ENCODE results near the gene AOX1. TPM values are rescaled to one million over a fixed set of nuclear protein-coding genes. Genes with fewer than 3 reads are reported as not detected.
"Not testable (repeated sequence)": the region's sequence is repeated elsewhere in the genome, so short reads cannot be mapped to it uniquely, and the experiment has no call there.

AOX1 gene
- polyA plus RNA-seq, 4 donors = 2.1 to 17.1 (median 3.5) TPM

DNA sequence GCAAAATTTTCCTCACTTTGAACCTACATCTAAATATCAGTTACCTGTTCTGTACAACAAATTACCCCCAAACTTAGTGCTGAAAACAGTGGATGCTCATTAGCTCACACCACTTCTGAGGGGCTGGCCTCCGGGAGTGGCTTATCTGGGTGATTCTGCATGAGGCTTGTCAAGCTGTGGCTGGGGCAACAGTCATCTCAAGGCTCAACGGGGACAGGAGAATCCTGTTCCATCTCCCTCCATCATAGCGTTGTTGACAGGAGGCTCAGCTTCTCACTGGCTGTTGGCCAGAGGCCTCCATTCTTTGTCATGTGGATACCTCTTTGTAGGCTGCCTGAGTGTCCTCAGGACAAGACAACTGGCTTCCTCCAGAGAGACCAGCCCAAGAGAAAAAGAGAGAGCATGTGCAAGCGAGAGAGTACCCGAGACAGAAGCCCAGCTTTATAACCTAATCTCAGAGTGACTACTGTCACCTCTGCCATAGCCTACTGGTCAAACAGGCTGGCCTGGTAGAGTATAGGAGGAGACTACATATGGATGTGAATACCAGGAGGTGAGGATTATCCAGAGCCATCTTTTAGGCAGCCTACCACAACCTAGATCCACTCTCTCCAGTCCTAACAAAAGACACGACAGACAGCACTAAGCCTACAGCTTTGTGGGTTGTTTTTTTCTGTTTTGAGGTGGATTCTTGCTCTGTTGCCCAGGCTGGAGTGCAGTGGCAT, 79.1 kb downstream of the AOX1 start:
- DNase-seq (ENCODE audit: low read depth in 4 of 4, low spot score in 3 of 4) = no peak

DNA sequence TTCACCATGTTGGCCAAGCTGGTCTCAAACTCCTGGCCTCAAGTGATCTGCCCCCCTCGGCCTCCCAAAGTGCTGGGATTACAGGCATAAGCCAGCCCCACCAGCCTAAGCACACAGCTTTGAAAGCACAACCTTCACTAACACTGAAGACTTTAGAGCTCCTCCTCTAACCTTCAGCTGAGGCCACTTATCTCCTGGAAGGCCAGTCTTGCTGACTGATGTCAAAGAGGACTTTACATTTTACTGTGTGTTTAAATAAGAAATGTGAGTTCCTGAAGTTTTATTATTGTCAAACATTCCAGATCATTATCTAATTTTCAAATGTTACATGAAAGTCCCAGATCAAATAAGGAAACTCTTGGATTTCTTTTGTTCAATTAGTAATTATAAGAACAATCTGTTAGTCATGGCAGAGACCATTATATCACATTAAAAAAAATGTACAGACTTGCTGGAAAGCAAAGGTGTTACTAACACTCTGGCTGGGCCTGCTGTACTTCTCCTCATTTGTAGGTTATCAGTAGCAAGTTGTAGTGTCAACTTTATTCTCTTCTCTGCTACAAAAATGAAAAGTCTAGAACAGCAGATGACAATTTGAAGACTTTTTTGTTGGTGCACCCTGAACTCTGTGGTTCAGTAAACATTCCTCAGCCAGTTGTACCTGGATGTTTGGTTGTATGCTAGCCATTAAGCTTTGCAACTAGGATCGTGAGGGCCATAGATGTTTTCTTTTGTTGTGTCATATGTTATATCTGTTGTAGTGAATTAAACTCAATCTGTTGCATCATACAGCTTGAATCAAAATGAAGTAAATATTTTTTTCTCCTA, 80.0 kb downstream of the AOX1 start:
- no peak for DNase-seq (ENCODE audit: low read depth in 4 of 4, low spot score in 3 of 4)

DNA sequence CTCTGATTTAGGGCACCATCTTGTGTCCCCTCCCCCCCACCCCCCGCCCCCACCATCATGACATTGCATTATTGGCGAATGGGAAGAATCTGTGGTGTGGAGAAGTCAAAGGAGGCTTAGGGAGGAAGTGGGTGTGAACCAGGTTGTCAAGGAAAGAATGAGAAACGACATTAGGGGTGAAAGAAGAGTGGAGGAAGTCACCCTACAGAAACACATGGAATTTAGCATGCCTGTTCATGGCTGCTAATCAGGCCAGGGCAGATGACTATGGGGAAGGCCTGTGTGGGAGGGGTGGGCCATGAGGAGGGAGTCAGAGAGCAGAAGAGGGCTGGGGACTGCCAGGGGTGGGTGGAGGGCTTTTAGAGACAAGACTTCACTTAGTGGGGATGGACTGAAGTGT, 81.6 kb downstream of the AOX1 start:
- no peak for DNase-seq (ENCODE audit: low read depth in 4 of 4, low spot score in 3 of 4)

DNA sequence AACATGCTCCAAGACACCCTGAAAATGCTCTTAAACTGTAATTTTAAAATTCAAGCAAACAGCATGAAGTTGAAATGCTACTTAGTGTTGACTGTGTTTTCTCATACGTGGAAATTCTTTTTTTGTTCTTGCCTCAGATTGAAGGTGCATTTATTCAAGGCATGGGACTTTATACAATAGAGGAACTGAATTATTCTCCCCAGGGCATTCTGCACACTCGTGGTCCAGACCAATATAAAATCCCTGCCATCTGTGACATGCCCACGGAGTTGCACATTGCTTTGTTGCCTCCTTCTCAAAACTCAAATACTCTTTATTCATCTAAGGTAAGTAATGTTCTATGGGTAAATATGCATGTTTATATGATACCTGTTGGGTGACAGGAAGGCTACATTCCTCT, 82.7 kb downstream of the AOX1 start:
- no peak for DNase-seq (ENCODE audit: low read depth in 4 of 4, low spot score in 3 of 4)

DNA sequence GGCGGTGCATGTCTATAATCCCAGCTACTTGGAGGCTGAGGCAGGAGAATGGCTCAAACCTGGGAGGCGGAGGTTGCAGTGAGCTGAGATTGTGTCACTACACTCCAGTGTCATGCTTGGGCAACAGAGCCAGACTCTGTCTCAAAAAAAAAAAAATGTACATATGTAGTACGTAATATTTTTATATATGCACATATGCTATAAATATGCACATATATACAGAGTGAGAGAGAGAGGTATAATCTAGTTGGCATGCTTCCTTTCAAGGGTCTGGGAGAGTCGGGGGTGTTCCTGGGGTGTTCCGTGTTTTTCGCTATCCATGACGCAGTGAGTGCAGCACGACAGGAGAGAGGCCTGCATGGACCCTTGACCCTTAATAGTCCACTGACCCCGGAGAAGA, 83.5 kb downstream of the AOX1 start:
- DNase-seq (ENCODE audit: low read depth in 4 of 4, low spot score in 3 of 4) = no peak

DNA sequence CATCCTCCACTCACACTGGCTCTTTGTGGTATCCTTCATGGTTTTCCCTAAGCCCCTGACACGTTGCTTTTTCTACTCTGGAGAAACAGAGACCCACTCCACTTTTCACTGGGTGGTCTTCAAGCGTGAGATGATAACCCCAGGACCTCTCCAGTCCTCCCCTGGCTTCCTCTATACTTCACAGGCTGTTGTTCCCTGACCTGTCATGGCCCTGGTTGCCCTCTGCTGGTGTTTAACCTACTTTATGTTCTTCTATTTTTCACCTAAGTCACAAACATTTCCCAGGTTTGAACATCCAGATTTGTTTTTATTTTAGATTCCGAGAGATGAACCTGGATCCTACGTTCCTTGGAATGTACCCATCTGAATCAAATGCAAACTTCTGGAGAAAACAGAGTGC, 84.5 kb downstream of the AOX1 start:
- no peak for DNase-seq (ENCODE audit: low read depth in 4 of 4, low spot score in 3 of 4)

DNA sequence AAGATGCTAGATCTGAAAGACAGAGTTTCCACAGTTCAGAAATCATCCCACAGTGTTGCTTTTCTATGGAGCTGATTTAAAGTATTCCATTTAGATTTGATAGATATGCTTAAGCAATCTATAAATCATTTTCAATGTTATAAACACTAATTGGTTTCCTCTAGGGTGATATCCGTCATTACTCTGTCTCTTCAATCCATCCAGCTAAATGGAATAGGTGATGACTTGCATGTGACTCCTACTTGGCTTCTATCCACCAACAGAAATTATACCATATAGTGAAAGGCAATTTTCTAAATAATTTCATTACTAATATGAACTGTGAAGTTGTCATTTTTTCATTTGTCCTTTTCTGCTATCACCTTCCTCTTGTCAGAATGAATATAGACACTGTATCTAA, 84.9 kb downstream of the AOX1 start:
- DNase-seq (ENCODE audit: low read depth in 4 of 4, low spot score in 3 of 4) = no peak

DNA sequence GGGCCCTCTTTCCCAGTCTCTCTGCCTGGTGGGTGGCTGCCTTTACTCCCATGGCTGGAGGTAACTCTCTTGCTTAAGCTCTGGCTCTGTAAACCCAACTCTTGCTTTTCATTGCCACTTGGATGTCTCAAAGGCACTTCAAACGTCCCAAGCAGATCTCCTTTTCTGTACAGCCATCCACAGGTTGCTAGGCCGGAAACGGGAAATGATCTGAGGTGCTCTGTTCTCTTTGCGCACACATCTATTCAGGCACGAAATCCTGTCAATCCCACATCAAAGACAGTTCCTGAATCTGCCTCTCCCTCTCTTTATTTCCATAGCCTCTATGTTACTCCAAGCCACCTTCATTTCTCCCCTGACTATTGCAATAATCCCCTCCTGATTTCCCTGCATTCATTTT, 87.4 kb downstream of the AOX1 start:
- no peak for DNase-seq (ENCODE audit: low read depth in 4 of 4, low spot score in 3 of 4)

DNA sequence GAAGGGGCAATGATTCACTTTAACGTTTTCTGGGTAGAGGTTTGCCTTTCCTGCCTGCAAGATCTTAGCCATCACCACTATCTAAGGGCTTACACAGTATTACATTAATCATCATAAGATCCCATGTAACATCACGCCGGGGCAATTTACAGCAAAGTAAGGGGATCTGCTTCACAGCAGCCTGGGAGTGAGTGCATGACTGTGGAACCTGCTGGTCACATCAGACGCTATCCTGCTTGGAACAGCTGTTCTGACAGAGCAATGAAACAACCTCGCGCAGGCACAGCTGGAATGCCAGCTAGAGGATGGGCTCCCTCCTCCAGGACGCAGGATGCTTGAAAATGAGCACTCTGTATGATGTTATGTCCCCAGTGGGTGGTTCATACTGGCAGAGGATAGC, 89.0 kb downstream of the AOX1 start:
- DNase-seq (ENCODE audit: low read depth in 4 of 4, low spot score in 3 of 4) = no peak

DNA sequence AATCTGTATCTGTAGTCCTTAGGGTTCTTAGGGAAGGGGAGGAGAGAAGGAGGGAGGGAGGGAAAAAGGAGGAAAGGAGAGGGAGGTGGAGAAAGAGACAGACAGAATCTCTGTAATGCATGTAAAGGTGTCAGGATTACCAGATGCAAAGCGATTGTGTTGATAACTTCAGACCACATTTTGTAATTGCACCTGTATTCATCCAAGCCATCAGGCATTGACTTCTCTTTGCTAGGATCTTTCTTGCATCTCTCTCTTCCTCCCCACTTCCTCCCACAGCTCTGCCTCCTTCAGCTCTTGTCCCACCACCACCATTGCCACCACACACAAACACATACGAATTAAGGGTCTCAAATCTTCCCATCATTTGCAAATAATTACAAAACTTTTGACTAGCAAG, 91.4 kb downstream of the AOX1 start:
- no peak for DNase-seq (ENCODE audit: low read depth in 4 of 4, low spot score in 3 of 4)

DNA sequence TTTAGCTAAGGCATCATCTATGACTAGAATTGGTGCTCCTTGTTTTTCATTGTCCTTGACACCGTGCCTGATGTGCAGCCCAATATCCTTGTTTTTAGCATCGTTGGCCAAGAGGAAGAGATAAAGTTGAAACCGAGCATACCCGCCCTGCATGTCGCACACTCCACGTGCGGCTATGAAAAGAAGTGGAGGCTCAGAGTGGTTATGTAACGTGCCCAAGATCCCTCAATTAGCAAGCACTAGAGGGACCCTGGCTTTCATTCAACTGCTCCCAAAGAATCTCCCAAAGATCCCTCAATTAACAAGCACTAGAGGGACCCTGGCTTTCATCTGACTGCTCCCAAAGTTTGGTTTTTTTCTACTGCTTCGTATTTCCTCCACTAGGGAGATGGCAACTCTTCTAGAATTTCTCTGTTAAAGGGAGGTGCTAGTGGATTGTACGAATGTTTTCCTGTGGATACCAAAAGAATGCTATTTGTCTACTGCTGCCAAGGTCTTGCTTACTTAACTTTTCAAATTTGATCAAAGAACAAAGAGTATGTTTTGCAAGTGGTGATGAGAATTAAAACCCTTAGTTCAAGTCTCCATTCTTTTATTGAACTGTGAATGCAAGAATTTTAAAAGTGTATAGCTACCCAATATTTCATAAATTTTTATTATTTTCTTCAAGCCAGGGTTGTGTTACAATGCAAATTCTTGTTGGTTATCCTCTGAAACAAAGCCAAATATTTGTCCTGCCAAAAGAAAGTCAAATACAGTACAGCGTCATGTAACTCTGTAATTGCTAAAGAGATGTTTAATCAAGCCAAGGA, 92.1 kb downstream of the AOX1 start:
- DNase-seq (ENCODE audit: low read depth in 4 of 4, low spot score in 3 of 4) = no peak

DNA sequence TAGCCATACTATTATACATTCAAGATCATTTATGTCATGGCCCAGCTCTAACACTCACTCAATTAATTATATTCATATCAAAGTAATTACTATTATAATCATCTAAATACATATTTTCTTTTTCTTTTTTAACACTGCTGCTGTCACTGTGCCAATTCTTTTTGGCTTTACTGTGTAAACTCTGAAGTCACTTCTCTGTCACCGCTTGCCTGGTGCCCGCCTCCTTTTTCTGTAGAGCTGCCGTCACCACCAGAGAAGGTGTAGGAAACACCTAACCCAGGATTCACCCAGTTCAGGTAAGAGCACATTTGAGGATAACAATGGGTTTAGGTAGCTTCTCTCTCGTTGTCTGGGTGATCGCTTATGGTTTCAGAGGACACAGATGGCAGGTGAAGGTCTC, 93.3 kb downstream of the AOX1 start:
- DNase-seq (ENCODE audit: low read depth in 4 of 4, low spot score in 3 of 4) = no peak

DNA sequence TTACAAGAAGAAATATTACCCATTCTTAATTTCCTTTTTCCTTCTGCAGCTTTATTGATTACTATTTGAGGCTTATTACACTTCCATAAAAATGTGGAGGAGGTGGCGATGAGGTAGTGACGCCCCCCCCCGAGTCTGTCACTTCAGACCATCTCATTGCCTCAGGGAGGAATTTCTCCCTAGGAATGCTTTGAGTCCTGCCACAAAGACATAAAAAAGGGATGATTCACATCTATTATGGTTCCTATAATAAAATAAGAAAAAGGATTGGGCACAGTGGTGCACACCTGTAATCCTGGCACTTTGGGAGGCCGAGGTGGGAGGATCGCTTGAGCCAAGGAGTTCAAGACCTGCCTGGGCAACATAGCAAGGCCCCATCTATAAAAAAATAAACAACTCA, 93.7 kb downstream of the AOX1 start:
- no peak for DNase-seq (ENCODE audit: low read depth in 4 of 4, low spot score in 3 of 4)

DNA sequence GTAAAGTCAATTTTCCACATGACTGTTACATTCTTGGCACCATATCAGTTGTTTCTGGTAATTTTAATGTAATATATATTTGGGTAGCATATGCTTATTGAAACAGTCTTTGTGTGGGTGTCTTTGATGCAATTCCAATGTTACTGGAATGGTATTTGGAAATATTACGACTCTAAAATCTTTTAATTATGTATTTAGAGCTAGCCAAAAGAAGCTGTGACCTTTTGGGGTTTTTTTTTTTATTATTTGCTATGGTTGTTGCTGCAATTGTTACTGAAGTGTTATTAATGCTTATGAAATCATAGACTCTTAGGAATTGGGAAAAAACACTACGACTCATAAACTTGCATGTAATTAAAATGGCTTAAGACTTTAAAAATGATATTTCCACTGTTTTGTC, 95.9 kb downstream of the AOX1 start:
- no peak for DNase-seq (ENCODE audit: low read depth in 4 of 4, low spot score in 3 of 4)

DNA sequence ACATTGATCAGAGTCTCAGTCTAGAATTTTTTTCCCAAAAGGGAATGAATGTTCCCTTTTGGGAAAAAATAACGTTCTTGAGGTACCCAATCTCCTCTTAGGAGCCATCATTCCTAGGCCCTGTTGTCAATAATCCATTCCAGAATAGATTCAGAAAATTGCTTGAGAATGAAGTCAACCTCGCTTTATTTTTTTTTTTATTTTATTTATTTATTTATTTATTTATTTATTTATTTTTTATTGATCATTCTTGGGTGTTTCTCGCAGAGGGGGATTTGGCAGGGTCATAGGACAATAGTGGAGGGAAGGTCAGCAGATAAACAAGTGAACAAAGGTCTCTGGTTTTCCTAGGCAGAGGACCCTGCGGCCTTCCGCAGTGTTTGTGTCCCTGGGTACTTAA, 96.6 kb downstream of the AOX1 start:
- DNase-seq (ENCODE audit: low read depth in 4 of 4, low spot score in 3 of 4) = not testable (repeated sequence)

DNA sequence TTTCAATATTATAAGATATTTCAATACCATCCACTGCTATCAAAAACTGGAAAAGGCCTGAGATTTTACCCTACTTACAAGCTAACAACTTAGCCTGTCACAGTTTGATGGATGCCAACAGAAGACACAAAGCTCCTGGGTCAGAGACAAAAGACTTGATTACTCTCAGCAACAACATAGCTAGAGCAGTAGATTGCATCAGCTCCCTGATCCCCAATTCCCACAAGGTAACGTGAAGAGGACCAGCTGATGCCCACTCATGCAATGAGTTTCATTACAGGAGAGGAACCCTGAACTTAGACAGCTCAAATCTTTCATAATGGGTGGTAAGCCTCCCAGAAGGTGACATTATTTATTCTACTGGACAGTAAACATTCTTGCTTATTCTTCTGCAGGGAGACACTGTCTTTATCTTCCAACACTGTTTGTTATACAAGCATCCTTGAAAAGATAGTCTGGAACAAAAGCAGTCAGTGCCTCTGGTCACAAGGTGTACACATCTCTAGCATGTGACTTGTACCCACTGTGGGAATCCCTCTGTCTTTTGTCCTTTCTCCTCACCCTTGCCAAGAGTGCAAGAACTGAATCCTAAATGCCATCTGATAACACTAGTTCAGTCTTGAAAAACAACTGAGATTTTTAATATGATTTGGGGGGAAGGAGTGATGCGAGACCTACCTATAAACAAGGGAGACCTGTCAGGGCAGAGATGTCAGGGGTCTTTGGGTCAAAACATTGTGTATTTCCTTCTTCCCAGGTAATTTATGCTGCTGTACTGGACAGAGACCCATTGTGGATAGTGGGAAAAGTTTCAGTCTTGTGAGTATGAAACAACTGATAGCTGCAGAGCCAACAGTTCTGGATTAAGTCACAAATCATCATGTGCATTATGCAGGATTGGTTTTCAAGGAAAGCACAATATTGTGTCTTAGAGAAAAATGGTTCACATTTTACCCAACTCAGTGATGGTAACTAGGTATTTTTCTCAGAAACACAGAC, 102.4 kb downstream of the AOX1 start:
- DNase-seq (ENCODE audit: low read depth in 4 of 4, low spot score in 3 of 4) = no peak

DNA sequence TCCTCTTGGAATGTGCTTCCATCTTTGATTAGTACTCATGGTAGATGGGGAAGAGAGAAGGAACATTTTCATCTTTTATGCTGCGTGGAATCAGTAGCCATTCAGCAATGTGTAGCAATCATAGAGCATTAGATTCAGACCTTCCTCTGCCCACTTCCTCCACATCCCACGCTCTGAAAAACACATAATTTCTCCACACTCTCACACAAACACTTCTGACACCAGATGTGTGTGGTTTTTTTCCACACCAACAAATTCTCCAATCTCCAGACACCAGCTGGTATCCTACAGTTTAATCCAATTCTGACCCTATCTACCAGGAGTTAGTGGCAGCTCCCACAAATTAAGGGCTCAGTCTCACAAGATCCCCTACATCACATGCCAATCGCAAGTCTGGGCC, 103.3 kb downstream of the AOX1 start:
- no peak for DNase-seq (ENCODE audit: low read depth in 4 of 4, low spot score in 3 of 4)

DNA sequence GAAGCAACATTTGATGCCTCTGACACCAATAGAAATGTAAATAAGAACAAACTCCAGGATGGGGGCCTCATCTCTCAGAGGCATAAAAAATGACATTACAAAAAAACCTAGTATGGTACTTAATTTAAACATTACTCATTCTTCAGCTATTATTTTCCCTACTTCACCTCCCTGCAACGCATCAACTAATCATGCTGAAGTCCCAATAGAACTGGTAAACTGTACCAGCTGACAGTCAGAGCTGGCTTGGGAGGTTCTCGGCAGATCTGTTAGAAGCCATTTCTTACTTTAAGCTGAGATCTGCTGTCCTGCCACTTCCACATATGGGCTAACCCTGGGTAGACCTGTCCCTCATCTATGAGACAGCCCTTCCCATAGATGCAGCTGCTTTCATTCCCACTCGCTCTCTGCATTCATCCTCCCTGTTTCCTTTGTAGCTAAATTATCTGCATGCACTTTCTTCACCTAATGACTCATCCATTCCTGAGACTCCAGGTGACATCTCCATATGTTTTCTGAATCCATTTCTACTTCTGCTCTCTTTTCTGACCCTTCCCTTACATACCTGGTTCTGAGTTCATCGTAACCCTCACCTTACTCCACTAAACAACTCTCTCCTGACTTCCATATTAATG, 108.1 kb downstream of the AOX1 start:
- no peak for DNase-seq (ENCODE audit: low read depth in 4 of 4, low spot score in 3 of 4)

DNA sequence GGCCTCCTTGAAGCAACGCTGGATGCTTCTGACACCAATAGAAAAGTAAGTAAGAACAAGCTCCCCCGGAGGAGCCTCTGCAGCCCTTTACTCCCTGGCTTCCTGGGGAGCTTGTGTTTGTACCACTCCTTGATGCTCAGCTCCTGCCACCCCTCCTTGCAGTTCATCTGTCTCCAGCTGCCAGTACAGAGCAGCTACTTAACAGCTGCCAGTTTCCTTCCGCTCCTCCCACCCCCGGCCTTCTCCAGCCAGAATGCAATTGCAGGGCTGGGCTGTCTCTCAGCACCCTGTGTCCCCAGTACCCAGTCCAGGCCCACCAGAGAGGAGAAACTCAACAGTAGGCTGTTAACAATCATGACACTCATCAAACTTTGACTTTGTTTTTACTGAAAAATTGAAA, 109.4 kb downstream of the AOX1 start:
- DNase-seq (ENCODE audit: low read depth in 4 of 4, low spot score in 3 of 4) = no peak

DNA sequence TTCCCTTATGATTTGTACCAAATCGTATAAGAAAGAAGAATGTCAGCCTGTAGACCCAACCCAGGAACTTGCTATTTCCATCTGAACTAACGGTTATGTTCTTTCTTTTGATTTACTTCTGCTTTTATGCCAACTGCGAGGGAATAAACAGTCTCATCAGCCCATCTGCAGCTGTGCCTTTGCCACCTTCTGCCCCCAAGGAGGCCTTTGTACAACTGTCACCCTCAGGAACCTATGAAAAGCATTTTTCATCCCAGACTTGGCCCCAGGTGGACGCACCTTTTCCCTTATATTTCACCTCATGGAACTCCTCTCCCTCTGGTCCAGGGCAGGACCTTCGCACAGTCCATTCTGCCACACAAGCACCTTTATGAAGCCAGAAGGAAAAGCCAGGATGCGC, 109.8 kb downstream of the AOX1 start:
- no peak for DNase-seq (ENCODE audit: low read depth in 4 of 4, low spot score in 3 of 4)
